K562 (cell line): ENCODE measurements around the gene GTPBP2. TPM values are rescaled to one million over a fixed set of nuclear protein-coding genes. Genes with fewer than 3 reads are reported as not detected.

Experiments
- ATAC-seq: fragments of 200-7000 bp; cut with Tn5 transposase; 3 replicates; pipeline ENCODE4 v1.9.1; 2020; ENCODE audit warnings: moderate library complexity
- BruUV-seq: library from RNA; stranded (reverse); fragments of 400-500 nt; replicated peaks from 2 replicates; lab custom pipeline; 2021; lab: Mats Ljungman, UMichigan
- CTCF ChIA-PET: fragments of 300-600 bp; formaldehyde crosslinking; extraction: SDS; loops from one replicate; lab custom pipeline; 2021; ENCODE audit warnings: low intra/inter-chr PET ratio; lab: Yijun Ruan, JAX
- POLR2A ChIA-PET: fragments of 300-600, 350-650 bp; sonication (Branson Sonifier 250); formaldehyde crosslinking; extraction: SDS; loops from one replicate; lab custom pipeline; 2021; ENCODE audit warnings: antibody characterized with exemption, inconsistent platforms; lab: Yijun Ruan, JAX
- DNase-seq, 4 experiments: peaks; one replicate each; pipeline versions ENCODE4 v3.0.0 to v3.0.0-alpha.2; 2011 to 2018; ENCODE audit warnings: low spot score in 3 of 4, mixed read lengths in 3 of 4; ENCODE audit errors: extremely low read depth in 1 of 4
- FAIRE-seq: peaks from 2 replicates; lab custom pipeline; 2011; peaks lifted over from hg19 to GRCh38; lab: Jason Lieb, UNC
- H2AFZ ChIP-seq: 2 replicates; pipeline ENCODE4 v1.6.0; 2011; ENCODE audit warnings: low read depth, low read length, control low read depth, inconsistent platforms
- H3K27ac ChIP-seq: fragments of 200-600 bp; 3 replicates; pipeline ENCODE4 v1.8.0; 2011; ENCODE audit warnings: low read depth, mild to moderate bottlenecking, control low read depth, inconsistent platforms, low read length, moderate library complexity, mixed read lengths; ENCODE audit errors: extremely low read depth
- H3K27me3 ChIP-seq, 2 experiments: fragments of 300-600 bp in 1 of 2; 2 replicates in 1 of 2; 3 replicates in 1 of 2; pipeline versions ENCODE4 v1.6.0 to v1.8.0; 2011; ENCODE audit warnings: inconsistent platforms in 2 of 2, low read length in 2 of 2, mild to moderate bottlenecking in 1 of 2, mixed read lengths in 1 of 2, moderate library complexity in 1 of 2; ENCODE audit not compliant: control insufficient read depth in 2 of 2, insufficient read depth in 2 of 2
- H3K36me3 ChIP-seq: fragments of 300-600 bp; 3 replicates; pipeline ENCODE4 v1.8.0; 2011; ENCODE audit warnings: mild to moderate bottlenecking, low read length, inconsistent platforms; ENCODE audit not compliant: control insufficient read depth, insufficient read depth
- H3K4me1 ChIP-seq, 2 experiments: fragments of 200-600 bp in 1 of 2; replicated peaks in 1 of 2; 2 replicates in 1 of 2; 3 replicates in 1 of 2; pipeline versions ENCODE4 v1.5.1 to v1.8.0; 2011; ENCODE audit warnings: inconsistent platforms in 2 of 2, low read length in 2 of 2, mild to moderate bottlenecking in 1 of 2, mixed read lengths in 1 of 2, moderate library complexity in 1 of 2; ENCODE audit not compliant: control insufficient read depth in 2 of 2, insufficient read depth in 2 of 2
- H3K4me2 ChIP-seq: 2 replicates; pipeline ENCODE4 v1.6.1; 2011; ENCODE audit warnings: low read length, control low read depth, inconsistent platforms, mixed read lengths; ENCODE audit not compliant: insufficient read depth
- H3K4me3 ChIP-seq: fragments of 200-600 bp; sonication (generic), shearing (Covaris generic); 2 replicates; pipeline ENCODE4 v1.5.1; 2016; ENCODE audit warnings: control low read depth, inconsistent platforms
- H3K79me2 ChIP-seq: fragments of 200-600 bp; 3 replicates; pipeline ENCODE4 v1.8.0; 2011; ENCODE audit warnings: low read length, inconsistent platforms; ENCODE audit not compliant: control insufficient read depth, insufficient read depth
- H3K9ac ChIP-seq, 2 experiments: 2 replicates each; pipeline versions ENCODE4 v1.6.0 to v1.6.1; 2011; ENCODE audit warnings: low read depth in 2 of 2, low read length in 2 of 2, control low read depth in 1 of 2, inconsistent platforms in 1 of 2, mild to moderate bottlenecking in 1 of 2, mixed read lengths in 1 of 2; ENCODE audit not compliant: insufficient read depth in 1 of 2
- H3K9me1 ChIP-seq: one replicate; pipeline ENCODE4 v1.6.0; 2011; ENCODE audit warnings: inconsistent platforms, mild to moderate bottlenecking, low read length, moderate library complexity; ENCODE audit not compliant: control insufficient read depth, insufficient read depth
- H3K9me3 ChIP-seq: replicated peaks from 2 replicates; pipeline ENCODE4 v1.5.1; 2011; ENCODE audit warnings: low read depth, low read length, inconsistent platforms; ENCODE audit not compliant: control insufficient read depth, insufficient read depth
- H4K20me1 ChIP-seq: replicated peaks from 2 replicates; pipeline ENCODE4 v1.6.1; 2011; ENCODE audit warnings: low read length, inconsistent platforms, mixed read lengths; ENCODE audit not compliant: control insufficient read depth, insufficient read depth
- DMBX1 ChIP-seq: fragments of 250-450 bp; sonication (Bioruptor Pico); IDR thresholded peaks from 2 replicates; pipeline ENCODE4 v1.8.0; 2022; ENCODE audit warnings: inconsistent platforms, mild to moderate bottlenecking, moderate library complexity, borderline replicate concordance
- EP300 ChIP-seq: IDR thresholded peaks from 2 replicates; pipeline ENCODE4 v1.6.1; 2012; ENCODE audit warnings: low read length, improper control_type of control experiment
- MECOM ChIP-seq: fragments of 250-450 bp; sonication (Bioruptor Pico); IDR thresholded peaks from 2 replicates; pipeline ENCODE4 v1.8.0; 2022; ENCODE audit warnings: inconsistent platforms
- RBFOX2 ChIP-seq: fragments of 200-400 bp; formaldehyde crosslinking; IDR thresholded peaks from 2 replicates; pipeline ENCODE4 v1.6.1; 2017; ENCODE audit warnings: low read depth, mild to moderate bottlenecking, low read length, moderate library complexity
- SREBF1 ChIP-seq: fragments of 150-350 bp; IDR thresholded peaks from 2 replicates; pipeline ENCODE4 v1.6.1; 2014; ENCODE audit warnings: antibody characterized with exemption, low read depth, low read length, borderline replicate concordance
- TCF7 ChIP-seq: sonication (generic); IDR thresholded peaks from 2 replicates; pipeline ENCODE4 v1.6.1; 2016; ENCODE audit warnings: antibody characterized with exemption, borderline replicate concordance
- ZNF197 ChIP-seq: fragments of 200-800 bp; sonication (Bioruptor generic); IDR thresholded peaks from 2 replicates; pipeline ENCODE4 v1.6.1; 2016; ENCODE audit warnings: low read depth, missing genetic modification characterization, missing compliant biosample characterization
- ZNF589 ChIP-seq: fragments of 200-800 bp; sonication (Bioruptor generic); IDR thresholded peaks from 2 replicates; pipeline ENCODE4 v1.6.1; 2016; ENCODE audit warnings: low read depth, missing genetic modification characterization, missing compliant biosample characterization
- WGBS: fragments of 100-300 bp; shearing (Covaris generic); methylation state at CpG from one replicate; pipeline ENCODE4 v1.1.6; 2016; ENCODE audit warnings: low coverage, mixed read lengths; ENCODE audit not compliant: insufficient coverage; ENCODE audit errors: missing lambda C conversion rate; 5-methylcytosine and 5-hydroxymethylcytosine counted together
- in situ Hi-C: fragments of 300-500 bp; cut with MboI; formaldehyde crosslinking; loops from 4 replicates; pipeline ENCODE4 v1.15.0; 2018; ENCODE audit warnings: inconsistent platforms, mixed read lengths
- intact Hi-C: fragments of 100-400 bp; cut with micrococcal nuclease; formaldehyde crosslinking; loops from 2 replicates; pipeline ENCODE4 v1.14.2; 2022
- polyA plus RNA-seq, 8 experiments: library from polyadenylated mRNA; depleted of rRNA in 4 of 8; stranded (reverse) in 5 of 8; unstranded in 3 of 8; fragments of >200 nt; fragmentation: Nextera tagmentation in 2 of 8; fragmentation: Illumina TruSeq in 1 of 8; extraction: Ambion mirVana in 2 of 8; extraction: Trizol in 1 of 8; gene quantifications; 2 replicates each; pipeline versions ENCODE4 v1.2.1 to v1.2.3, GENCODE V29; 2011 to 2014; ENCODE audit warnings: inconsistent platforms in 1 of 8, missing spikeins in 1 of 8
- total RNA-seq, 7 experiments: library from RNA; depleted of rRNA in 6 of 7; stranded (reverse); fragments of >200 nt in 6 of 7; fragmentation: Illumina TruSeq in 2 of 7; extraction: Trizol in 2 of 7; gene quantifications; 2 replicates each; pipeline versions ENCODE4 v1.2.1 to v1.2.3, GENCODE V29; 2011 to 2021; ENCODE audit warnings: low replicate concordance in 1 of 7
- TF ChIP-seq, protein P1 (sequence below): sonication (generic); formaldehyde crosslinking; IDR thresholded peaks from 2 replicates; pipeline ENCODE4 v1.8.0; 2022; ENCODE audit warnings: mild to moderate bottlenecking, missing genetic modification reagents

The GTPBP2 gene
- total and polyA plus RNA-seq, 9 of the 15 experiments (the other 6 are each of a cell fraction or from before 2014, with no cell fraction given), result 48.4 to 196 (median 111) TPM

DNA sequence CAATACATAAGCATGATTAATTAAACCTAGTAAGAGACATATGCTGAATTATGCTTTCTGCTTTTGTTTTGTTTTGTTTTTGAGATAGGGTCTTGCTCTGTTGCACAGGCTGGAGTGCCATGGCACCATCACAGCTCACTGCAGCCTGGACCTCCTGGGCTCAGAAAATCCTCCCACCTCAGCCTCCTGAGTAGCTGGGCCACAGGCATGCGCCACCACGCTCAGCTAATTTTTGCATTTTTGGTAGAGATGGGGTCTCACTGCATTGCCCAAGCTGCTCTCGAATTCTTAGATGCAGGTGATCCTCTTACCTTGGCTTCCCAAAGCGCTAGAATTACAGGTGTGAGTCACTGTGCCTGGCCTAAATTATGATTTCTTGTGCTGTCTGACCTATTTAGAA lies 57.0 kb downstream of the GTPBP2 start:
- Histone ChIP-seq H3K79me2 (peaks cover 54% of the 10 kb centered on the region), H3K9me1 (no peaks in the 10 kb centered on the region), H3K27ac (no peak overlapping the region; the same call in 2 of the 3 replicates), H3K4me2 (no peak overlapping the region), H3K4me3 (no peak overlapping the region), H3K27me3 (no peaks in the 10 kb centered on the region), H3K9ac (0 out of 4 replicates have a peak overlapping the region, but pooled peaks of 1 of the 2 experiments have one; percentile 9), H3K9me3 (no peaks in the 10 kb centered on the region), H3K4me1 (peaks cover 5 to 6% of the 10 kb centered on the region in 2 experiments; a peak in 3 of 5 replicates), H4K20me1 (no peaks in the 10 kb centered on the region), H2AFZ (no peak overlapping the region), H3K36me3 (peaks cover 63% of the 10 kb centered on the region)
- intact Hi-C loops, result no loop called here
- DNase-seq (no peak), FAIRE-seq (no peak), ATAC-seq (no peak)
- ChIA-PET CTCF (no interaction called here), POLR2A (interaction anchor here (0.5 to 1.7 kb wide), 9 partner anchors 7 to 586 kb away, joined by 3 to 7 read pairs (median 4); partner anchors contain the start of gene GTPBP2)
- in situ Hi-C loops, result no loop called here
- TSS peak; percentile 29 for BruUV-seq
- TF ChIP-seq EP300, result no peak
- TF ChIP-seq DMBX1 (CRISPR knock-in tag), result peak; percentile 57; the same call in 1 of the 2 replicates
- 0 out of 2 replicates have a peak, but pooled peaks have one; percentile 36 for TF ChIP-seq ZNF197 (CRISPR knock-in tag)
- TF ChIP-seq, protein P1, sequence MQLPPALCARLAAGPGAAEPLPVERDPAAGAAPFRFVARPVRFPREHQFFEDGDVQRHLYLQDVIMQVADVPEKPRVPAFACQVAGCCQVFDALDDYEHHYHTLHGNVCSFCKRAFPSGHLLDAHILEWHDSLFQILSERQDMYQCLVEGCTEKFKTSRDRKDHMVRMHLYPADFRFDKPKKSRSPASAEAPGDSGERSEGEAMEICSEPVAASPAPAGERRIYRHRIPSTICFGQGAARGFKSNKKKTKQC, result 0 out of 2 replicates have a peak, but pooled peaks have one; percentile 28
- TF ChIP-seq MECOM, result 0 out of 2 replicates have a peak, but pooled peaks have one; percentile 17
- TF ChIP-seq ZNF589, result 0 out of 2 replicates have a peak, but pooled peaks have one; percentile 13
- peak; percentile 53; the same call in 1 of the 2 replicates for TF ChIP-seq RBFOX2
- TF ChIP-seq TCF7, result 0 out of 2 replicates have a peak, but pooled peaks have one; percentile 21
- no peak for TF ChIP-seq SREBF1
- 93% methylated on average over 4 of the region's 4 CpGs for WGBS
